CD4-positive, alpha-beta T cell treated with Interleukin-10 for 1 hour (primary cell): ENCODE results near the gene PCSK6.

Source experiments
- DNase-seq: peaks from one replicate; pipeline ENCODE4 v3.0.0-alpha.2; 2020

The PCSK6 gene

DNA sequence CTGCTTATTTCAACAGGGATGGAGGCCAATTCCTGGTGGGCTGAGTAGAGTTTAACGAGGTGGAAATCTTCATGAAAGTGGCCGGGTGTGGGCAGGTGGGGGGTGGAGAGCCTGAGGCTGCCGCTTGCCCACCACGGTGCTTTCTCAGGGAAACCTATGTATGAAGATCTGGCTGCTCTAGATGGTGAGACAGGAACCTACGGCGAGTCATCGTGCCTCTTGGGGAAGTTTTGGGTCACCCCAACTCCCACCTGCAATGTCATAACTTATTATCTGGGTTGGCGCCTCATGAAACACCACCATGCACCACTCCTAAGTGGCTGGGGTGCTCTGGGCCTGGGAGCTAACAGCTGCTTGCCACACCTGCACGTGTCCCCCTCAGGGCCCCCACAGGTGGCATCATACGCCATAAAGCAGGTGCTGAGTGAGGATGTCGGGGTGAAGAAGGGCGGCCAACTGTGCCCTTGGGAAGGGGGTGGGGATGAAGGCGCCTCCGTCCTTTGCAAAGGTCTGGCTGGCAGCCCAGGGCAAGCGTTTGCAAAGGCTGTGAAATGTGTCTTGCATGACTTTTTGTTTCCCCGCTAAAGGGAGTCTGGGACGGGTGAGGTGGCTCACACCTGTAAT is 166.5 kb downstream of the PCSK6 start:
- no peak for DNase-seq

DNA sequence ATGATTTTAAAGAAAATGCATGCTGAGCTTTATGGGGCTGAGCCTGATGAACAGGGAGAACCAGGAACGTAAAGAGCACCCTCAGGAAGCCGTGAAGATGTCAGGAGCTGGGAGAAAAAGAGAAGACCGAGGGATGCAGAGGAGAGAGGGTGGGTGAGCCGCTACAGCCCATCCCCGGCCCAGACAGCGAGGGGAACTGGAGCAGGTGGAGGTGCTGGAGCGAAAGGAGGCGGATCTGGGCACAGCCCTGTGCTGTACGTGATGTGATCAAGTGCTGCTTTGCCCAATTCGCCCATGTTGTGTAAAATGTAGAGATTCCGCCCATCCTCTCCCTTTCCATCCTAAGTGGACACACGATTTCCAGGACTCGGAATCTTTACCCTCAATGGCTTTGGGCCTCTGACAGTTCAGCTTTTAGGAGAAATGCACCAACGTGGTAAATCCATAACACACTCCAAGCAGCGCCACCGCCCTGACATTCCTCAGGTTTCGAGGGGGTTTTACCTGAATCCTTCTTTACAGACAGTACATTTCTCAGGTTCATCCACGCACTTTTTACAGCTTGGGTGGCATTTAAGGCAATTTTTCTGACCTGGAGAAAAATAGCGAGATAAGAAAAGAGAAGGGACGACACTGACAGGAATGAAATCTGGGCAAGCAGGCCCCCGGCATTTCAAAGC is 167.4 kb downstream of the PCSK6 start:
- no peak for DNase-seq

DNA sequence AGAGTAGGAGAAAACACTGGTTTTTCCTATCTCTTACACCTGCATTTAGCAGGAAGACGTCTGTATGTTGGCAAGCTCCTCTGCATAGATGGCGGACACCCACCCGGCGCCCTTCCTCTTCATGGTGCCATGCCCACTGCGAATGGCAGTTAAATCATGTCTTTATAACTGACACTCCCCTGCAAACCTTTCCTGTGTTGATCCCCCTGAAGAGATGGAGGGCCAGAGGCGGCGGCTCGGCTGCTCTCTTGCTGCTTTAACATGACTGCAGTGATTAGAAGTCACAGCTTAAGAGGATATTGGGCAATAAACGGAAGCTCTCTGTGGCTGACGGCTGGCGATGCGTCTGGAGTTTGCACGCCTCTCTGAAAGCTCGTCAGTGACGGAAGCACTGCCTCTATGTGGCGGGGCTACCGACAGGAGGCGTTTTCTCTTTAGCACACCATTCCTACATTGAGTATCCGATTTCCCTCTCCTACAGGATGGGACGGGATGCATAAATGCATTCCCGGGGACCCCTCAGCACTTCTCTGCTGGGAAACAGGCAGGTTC is 168.9 kb downstream of the PCSK6 start:
- peak; percentile 71 for DNase-seq

DNA sequence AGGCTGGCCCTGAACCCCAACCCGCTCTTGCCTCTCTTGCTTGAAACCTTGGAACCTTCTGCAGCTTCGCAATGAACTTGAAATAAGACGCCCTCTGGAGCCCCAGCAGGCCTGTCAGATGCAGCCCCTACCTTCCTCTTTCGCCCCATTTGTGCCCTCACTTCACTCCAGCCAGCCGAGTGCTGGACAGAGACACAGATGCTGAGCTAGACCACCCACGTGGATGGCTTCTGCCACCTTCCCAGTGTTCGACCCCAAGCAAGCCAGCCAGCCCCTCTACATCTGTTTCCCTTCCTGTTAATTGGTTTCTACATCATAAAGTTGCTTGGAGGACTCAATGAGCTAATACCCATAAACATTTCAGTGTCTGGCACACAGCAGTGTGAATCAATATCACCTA is 170.7 kb downstream of the PCSK6 start:
- DNase-seq, result no peak

DNA sequence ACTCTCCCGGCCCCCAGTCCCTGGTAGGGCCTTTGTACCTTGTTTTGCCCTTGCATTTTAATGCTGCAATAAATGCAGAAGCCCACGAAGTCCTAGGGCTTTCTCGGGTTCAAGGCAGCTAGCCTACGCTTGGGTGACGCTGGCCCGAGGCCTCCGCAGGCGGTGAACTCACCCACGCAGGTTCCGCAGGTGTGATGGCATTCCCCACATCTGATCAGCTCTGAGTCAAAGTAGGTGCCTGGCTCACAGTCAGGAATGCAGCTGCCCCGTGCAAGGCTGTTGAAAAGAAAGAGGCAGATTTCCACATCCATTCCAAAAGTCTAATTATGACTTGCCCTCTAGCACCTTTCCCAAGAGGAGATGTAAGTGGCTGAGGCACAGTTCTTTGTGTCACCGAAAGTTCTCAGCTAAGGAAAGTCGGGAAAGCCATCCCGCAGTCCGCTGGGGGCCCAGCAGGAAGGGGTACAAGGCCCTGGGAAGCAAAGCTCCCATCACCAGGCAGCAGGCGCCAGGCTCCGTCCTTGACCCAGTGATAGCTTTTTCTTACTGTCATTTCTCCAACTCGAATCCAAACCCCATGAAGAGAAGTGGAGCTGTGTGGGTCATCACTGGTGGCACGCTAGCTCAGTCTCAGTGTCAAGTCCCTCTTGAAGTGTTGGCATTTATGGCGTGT is 171.2 kb downstream of the PCSK6 start:
- DNase-seq, result no peak

DNA sequence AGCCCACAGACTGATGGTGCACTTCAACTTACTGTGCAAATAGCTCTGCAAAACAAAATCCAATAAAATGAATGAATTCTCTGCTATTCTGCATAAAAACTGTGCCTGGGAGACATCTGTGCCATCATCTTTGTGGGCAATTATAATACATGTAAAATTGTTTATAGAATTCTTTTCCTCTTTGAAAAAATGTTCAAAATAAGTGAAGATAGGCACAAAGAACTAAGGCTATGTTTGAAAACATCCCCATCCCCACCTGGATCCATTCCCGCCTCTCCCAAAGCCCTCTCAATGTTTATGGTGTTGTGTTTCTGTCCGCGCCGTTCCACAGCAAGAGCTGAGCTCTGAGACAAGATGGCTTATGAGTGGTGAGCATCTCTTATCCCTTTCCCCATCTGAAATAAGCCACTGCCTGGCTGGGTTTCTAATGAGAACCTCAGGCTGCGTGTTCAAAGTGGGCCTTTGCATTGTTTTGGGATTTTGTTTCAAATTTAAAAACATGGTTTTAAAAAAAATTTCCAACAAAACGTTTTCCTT is 172.1 kb downstream of the PCSK6 start:
- DNase-seq, result no peak

DNA sequence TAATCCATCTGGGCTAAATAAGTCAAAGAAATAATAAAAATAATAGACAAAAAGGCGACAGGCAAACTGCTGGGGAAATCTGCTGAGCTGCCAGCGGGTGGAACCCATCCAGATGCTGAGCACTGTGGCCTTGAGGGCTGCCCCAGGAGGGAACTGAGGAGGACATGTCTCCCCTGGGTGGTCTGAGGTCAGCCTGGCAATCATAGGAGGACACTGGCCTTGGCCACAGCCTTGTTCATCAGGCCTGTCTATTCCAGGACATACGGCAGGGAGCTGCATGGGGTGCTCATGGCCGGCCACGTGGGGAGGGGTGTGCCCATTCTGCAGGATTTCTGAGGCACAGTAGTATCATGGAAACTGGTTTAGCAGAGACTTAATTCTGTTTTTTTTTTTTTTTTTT is 173.0 kb downstream of the PCSK6 start:
- no peak for DNase-seq

DNA sequence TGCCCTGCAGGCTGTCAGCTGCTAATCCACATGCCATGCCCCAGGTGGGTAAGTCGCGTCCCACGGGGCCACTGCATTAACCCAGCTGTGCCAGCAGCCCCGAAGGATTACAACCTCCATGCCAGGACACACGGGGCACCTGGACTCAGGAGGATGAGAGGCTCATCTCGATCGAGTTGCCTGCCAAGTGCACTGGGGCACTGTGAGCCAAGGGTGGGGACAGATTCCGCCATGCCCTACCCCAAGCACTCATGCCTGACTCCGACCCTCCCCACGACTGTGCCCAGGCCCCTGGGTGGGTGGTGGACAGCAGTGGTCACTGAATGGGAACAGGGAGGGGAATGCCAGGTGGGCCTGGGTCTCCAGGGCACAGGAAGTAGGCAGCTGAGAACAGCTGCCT is 173.8 kb downstream of the PCSK6 start:
- no peak for DNase-seq

DNA sequence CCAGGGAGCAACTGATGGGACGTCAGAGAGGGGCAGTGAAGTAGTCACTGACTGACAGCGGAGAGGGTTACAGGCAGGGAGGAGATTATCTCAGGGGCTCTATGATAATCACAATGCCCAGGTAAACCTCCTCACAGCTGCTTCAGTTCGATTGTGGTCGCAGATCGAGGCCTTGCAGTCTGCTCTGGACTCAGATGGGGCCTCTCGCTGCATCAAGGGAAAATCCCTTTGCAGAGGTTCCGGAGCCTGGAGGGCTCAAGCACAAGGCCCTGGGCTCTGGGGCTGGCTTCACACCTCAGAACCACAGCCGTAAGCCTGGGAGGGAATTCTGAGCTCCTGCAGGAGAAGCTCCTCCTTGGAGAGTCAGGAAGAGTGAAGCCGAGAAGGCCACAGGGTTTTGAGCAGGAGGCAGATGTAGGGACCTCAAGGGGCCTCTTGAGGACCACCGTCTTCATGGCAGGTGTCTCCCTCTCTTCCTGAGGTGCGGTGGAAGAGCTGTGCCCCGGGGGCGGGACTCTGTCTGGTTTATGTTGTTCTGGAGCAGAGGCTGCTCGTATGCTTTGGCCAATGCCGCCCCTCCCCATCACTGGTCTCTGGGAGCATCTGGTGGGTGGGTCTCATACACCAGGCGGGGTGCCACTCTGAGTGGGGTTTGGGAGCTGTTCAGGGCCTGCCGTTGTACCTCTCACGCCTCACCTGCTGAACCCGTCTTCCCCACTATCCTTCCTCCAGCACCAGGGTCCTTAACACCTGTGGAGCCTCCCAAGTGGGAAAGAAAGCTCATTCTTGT is 175.0 kb downstream of the PCSK6 start:
- no peak for DNase-seq

DNA sequence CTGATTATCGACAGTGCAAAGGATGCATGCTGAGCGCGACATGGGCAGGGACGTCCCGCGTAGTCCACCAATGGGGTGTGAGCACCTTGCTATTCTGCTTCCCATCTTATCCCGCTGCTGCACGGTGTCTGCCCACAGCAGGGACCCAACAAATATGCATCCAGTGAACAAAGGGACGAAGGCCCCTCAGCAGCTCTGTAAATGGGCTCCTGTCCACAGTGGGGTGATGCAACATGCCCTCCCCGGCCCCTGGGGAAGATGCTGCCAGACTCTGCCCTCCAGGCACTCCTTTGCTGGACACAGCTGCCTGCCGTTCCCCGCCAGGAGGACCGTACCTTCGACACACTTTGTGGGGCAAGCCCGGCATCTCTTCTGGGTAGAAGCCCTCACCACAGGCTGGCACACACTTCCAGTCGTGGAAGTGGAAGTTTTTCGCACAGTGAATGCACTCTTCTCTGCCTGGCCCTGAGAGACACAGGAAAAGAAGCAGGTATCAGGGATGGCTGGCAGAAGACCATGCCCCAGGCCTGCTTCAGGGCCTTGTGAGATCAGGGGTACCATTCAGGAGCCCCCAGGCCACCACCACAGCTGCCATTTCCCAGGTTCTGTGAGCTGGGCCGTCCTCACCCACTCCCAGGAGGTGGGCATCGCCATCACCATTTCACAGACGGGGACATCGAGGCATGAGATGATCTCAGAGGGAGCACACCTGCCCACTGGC is 176.3 kb downstream of the PCSK6 start:
- DNase-seq, result no peak

DNA sequence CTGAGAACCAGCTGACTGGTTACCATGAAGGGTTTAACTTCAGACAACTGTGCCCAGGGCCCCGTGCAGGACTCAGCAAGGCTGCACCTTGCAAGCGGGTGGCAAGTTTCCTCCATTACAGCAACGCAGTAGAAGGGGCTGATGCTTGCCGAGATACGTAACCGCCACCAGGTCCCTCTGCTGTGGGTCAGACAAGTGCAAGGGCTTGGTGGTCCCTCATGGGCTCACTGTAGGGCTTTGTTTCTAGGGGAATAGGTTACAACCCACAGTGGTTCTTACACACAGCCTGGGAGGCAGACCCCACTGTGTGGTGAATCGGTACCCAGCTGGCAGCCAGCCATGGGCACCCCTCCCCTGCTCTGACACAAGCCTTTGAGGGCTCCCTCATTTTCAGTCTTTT is 179.0 kb downstream of the PCSK6 start:
- DNase-seq, result no peak

DNA sequence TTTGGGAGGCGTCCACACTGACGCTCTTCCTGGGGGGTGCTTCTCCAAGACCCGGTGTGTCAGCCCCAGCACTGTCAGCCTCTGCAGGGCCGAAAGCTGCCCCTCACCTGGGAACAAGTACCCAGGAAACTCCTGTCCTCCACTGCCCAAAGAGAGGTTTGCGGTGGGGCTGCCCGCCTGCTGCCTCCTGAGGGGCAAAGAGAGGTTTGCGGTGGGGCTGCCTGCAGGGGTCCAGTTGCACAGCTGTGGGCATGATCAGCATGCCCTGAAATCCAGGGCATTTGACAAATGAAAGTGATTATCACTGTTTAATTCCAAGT is 179.4 kb downstream of the PCSK6 start:
- DNase-seq, result no peak

DNA sequence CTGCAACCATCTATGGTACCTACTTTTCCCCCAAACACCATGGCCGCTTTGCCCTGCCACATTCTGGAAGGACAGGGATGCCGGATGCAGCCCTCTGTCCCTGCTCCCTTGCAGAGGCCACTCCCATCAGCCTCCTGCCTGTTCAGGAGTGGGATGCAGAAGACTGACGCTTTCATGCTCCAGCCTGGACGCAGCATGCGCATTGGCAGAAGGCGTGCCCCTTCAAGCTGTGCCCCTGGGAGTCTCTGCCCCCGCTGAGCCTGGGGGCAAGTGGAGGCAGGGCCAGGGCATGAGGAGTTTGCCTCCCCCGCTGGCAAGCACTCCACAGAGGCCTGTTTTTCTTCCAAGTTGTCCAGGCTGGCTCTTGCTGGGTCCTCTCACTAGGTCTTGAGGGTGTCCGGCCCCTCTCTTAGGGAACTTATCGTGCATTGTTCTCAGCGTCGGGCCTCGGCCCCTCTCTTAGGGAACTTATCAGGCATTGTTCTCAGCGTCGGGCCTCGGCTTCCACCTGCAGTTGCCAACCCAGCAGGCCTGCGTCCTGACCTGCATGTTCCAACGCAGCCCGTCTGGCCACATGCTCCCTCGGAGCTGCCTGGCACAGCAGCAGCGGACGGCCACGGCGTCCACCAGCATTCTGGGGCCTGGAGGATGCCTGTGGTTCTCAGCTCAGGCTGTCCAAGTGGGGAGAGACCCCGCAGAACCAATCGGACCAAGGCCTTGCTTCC is 179.9 kb downstream of the PCSK6 start:
- DNase-seq, result no peak

DNA sequence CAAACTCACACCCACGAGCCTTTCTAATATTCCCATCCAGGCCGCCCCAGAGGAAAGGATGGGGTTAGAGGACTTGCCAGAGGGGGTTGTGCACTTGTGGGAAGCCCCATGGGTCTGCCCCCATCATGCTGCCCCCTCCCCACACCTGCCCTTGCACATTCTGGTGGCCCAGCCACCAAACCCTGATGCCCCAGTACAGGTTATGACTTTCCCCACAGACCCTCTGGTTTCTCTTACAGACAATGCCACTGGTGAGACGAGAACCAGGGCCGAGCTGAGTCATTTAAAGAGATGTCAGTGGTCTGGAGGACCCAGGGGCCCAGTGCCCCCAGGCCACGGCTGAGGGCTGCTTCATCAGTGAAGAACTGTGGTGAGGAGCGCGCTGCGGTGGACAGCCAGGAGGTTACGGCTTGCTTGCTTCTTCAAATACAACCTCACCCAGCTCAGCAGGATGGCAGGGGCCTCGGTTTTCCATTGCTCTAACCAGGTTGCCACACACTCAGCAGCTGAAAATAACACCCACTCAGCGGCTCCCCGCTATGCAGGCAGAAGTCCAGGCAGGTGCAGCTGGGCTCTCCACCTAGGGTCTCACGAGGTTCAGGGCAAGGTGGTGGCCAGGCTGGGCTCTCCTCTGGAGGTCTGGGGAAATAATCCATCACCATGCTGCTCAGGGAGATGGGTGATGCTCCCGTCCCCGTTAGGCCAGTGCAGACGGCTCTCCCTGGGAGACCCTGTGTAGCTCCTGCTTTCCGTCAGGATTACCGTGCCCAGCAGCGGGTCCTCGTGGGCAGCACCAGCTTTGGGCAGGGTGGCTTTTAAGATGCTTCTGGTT is 180.7 kb downstream of the PCSK6 start:
- DNase-seq, result no peak

DNA sequence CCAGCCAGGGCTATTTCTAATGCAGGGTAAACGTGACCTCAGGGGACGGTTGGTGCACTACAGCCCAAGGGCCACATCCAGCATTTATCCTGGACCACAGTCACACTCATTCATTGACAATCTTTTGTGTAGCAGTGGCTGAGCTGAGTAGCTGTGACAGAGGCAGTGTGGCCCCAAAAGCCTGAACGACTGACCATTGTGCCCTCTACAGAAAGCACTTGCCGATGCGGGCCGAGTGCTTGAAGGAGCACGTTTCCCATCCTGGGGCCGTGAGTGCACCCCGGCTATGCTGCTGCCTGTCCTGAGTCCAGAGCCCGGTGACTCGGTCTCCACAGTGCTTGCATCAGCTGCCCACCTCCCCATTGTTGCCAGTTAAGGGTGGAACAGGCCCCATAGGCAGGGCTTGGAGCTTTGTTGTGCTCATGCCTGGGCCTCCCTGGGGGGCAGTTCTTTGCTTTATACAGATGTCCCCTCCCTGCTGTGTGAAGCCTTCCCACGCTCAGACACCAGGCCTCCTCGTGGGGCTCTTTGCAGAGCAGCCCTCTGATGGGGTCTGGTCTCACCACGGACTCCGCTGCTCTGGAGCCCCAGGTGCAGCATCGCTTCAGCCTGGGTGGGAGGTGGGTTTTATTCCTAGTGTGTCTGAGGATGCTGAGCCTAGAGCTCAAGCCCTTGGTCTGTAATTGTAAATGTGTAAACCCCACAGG is 181.5 kb downstream of the PCSK6 start:
- no peak for DNase-seq

DNA sequence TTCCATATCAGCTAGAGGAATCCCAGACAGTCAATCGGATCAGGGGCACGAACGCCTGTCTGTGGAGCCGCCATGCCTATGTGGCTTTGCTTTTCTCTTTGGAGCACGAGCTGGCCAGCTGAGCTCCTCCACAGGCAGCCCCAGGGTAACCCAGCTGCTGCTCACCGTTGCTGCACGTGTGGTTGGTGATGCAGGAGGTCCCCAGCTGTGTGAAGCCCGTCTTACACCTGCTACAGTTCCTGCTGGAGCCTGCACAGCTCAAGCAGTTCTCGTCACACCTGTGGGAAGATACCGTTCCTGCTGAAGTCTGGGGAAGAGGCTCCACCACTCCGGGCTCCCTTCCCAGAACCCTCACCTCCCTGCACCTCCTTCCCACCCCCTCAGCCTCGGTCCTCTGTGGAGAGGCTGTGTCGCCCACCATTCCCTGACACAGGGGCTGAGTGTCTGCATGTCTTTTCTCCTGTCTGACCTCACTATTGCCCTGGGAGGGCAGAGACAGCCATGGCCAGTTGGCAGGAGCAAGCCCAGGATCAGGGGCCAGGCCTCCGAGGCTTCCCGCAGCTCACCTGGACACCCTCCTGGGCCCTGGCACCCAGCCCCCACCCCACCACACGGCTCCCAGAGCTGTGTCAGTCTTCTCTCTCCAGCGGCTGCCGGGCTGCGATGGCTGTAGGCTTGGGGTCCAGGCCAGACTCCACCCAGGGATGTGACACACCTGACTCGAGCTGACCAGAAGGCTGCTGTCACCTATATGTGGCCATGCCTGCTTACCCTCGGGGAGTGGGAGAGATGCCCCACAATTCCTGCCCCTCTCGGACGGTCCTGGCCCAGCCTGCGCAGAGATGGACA is 182.2 kb downstream of the PCSK6 start:
- DNase-seq, result no peak

DNA sequence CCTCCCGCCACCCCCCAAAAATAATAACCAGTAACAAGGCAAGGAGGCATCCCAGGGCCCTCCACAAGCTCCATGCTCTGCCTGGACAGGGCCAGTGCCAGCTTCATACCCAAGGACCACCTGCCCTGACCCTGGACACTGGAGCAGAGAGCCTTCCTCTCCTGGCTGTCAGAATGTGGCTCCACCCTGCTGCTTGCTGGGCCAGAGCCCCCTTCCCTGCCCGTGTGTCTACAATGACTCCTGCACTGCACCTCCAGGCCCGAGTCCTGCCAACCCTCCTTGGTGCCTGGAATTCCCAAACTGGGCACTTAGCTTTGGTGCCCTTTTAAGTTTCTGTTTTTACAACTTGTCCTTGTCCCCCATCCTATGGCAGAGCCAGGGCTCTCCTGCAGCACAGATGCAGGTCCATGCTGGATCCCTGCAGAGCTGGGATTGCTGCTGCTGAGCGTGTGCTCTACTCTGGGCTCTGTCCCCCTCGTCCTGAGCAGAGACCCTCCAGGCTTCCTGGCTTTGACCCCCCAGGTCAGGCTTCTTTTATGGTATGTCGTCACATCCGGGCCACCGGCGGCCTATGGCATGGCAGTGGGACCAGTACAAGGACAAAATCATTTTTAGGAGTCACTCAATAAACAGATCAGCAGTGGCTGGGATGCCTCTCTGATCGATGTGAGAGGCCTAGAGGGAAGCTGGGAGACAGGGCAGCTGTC is 183.0 kb downstream of the PCSK6 start:
- DNase-seq, result no peak

DNA sequence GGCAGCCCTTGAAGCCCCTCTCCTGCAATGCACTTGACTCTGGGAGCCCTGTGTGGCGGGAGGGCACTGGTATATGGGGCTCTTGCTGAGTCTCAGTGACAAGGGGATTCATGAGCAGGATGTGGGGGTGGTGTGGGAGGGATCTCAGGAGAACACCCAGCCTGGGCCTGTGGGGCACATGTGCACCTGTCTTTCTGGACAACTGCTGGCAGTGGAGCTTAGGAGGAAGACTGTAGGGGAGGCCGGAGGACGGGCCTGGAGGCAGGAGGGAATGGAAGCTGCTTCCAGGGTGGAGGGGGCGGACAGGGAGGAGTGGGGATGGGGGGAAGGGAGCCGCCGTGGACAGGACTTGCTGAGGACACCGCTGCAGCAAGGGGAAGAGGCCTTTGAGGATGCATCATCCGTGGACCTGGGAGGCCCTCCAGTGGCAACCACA is 183.7 kb downstream of the PCSK6 start:
- no peak for DNase-seq

DNA sequence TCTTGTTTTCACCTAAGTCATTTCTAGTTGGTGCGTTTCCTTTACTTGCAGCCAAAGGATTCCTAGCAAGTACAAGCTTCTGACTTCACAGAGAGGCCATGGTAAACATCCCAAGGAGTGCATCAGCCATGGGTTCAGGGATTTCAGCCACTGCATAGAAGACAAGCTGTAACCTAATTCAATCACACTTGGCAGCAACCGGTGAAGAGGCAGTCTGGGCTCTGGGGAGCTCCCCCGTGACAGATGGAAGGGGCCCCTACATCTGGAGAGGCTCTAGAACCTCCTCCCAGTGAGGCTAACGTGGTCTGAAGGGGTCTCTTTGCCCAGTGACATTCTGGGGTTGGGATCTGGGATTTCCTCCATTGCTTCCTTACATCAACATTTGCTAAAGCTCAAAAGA is 186.1 kb downstream of the PCSK6 start:
- no peak for DNase-seq
